COLO829 (cell line): ENCODE results near the gene OSER1.
A peak's percentile ranks its signal among the peaks of the same experiment; 100 is the strongest.
"Not testable (repeated sequence)": the region's sequence is repeated elsewhere in the genome, so short reads cannot be mapped to it uniquely, and the experiment has no call there.

Source experiments
- DNase-seq: peaks from one replicate; pipeline ENCODE4 v3.0.0; 2012; ENCODE audit warnings: low spot score

Gene OSER1

GRCh38 chr20:44200983-44201382 lies 9.6 kb downstream of the OSER1 start:
- no peak for DNase-seq

- DNase-seq = no peak
These were observed 10.2 kb downstream of the OSER1 start for GRCh38 chr20:44200371-44200770.

GRCh38 chr20:44199877-44200276 lies 10.7 kb downstream of the OSER1 start:
- DNase-seq = no peak

GRCh38 chr20:44198872-44199271 lies 11.7 kb downstream of the OSER1 start:
- no peak for DNase-seq

GRCh38 chr20:44196271-44196670 lies 14.3 kb downstream of the OSER1 start:
- no peak for DNase-seq

GRCh38 chr20:44195605-44196004 lies 15.0 kb downstream of the OSER1 start:
- DNase-seq = no peak

- DNase-seq = no peak
These were observed 16.8 kb downstream of the OSER1 start for GRCh38 chr20:44193801-44194200.

- DNase-seq = not testable (repeated sequence)
These were observed 18.9 kb downstream of the OSER1 start for GRCh38 chr20:44191640-44192039.

GRCh38 chr20:44190197-44190852 lies 20.2 kb downstream of the OSER1 start:
- peak; percentile 66 for DNase-seq

GRCh38 chr20:44188752-44189151 lies 21.8 kb downstream of the OSER1 start:
- DNase-seq = no peak

- DNase-seq = no peak
These were observed 22.5 kb downstream of the OSER1 start for GRCh38 chr20:44187772-44188709.

GRCh38 chr20:44187054-44187771 lies 23.4 kb downstream of the OSER1 start, which contains the start of gene JPH2:
JPH2 (minus strand) TSS chr20:44187188; CDS start chr20:44186705, 483 bp downstream.
- DNase-seq = no peak

GRCh38 chr20:44186674-44187053 lies 23.9 kb downstream of the OSER1 start:
- no peak for DNase-seq

GRCh38 chr20:44186201-44186600 lies 24.4 kb downstream of the OSER1 start:
- no peak for DNase-seq

GRCh38 chr20:44185574-44185973 lies 25.0 kb downstream of the OSER1 start:
- no peak for DNase-seq

- no peak for DNase-seq
These were observed 27.3 kb downstream of the OSER1 start for GRCh38 chr20:44183282-44183681.

- no peak for DNase-seq
These were observed 27.7 kb downstream of the OSER1 start for GRCh38 chr20:44182863-44183262.

- DNase-seq = no peak
These were observed 28.3 kb downstream of the OSER1 start for GRCh38 chr20:44182135-44182765.

- no peak for DNase-seq
These were observed 29.0 kb downstream of the OSER1 start for GRCh38 chr20:44181611-44182010.

- no peak for DNase-seq
These were observed 29.8 kb downstream of the OSER1 start for GRCh38 chr20:44180814-44181213.

GRCh38 chr20:44176833-44177534 lies 33.6 kb downstream of the OSER1 start:
- DNase-seq = no peak
